CD14-positive monocyte (primary cell): ENCODE results near the gene SLC27A1. TPM values are rescaled to one million over a fixed set of nuclear protein-coding genes. Genes with fewer than 3 reads are reported as not detected.
A peak's percentile ranks its signal among the peaks of the same experiment; 100 is the strongest.

ENCODE experiments used
- DNase-seq, 3 donors: peaks; one replicate each; pipeline ENCODE4 v3.0.0-alpha.2; 2011 to 2022
- H2AFZ ChIP-seq: 2 replicates; pipeline ENCODE4 v1.6.0; 2012; ENCODE audit warnings: mild to moderate bottlenecking, low read depth, low read length, inconsistent platforms; ENCODE audit not compliant: insufficient read depth, poor library complexity, severe bottlenecking
- H3K27ac ChIP-seq, 2 donors: 1 replicate in 1 of 2; 2 replicates in 1 of 2; pipeline ENCODE4 v1.5.1; 2012 to 2013; ENCODE audit warnings: low read length in 2 of 2, control low read depth in 1 of 2, inconsistent platforms in 1 of 2, low read depth in 1 of 2, mild to moderate bottlenecking in 1 of 2
- H3K27me3 ChIP-seq, 2 donors: one replicate each; pipeline versions ENCODE4 v1.6.0 to v1.6.1; 2011 to 2013; ENCODE audit warnings: low read length in 2 of 2; ENCODE audit not compliant: control insufficient read depth in 2 of 2, insufficient read depth in 2 of 2
- H3K36me3 ChIP-seq, 2 donors: replicated peaks in 1 of 2; 1 replicate in 1 of 2; 2 replicates in 1 of 2; pipeline versions ENCODE4 v1.5.1 to v1.6.1; 2012 to 2013; ENCODE audit warnings: low read length in 2 of 2, control low read depth in 1 of 2, inconsistent platforms in 1 of 2, mild to moderate bottlenecking in 1 of 2; ENCODE audit not compliant: insufficient read depth in 2 of 2, control insufficient read depth in 1 of 2
- H3K4me1 ChIP-seq, 2 donors: 1 replicate in 1 of 2; 2 replicates in 1 of 2; pipeline versions ENCODE4 v1.5.1 to v1.6.1; 2012 to 2013; ENCODE audit warnings: low read length in 2 of 2, control low read depth in 1 of 2, inconsistent platforms in 1 of 2, mild to moderate bottlenecking in 1 of 2, moderate library complexity in 1 of 2; ENCODE audit not compliant: insufficient read depth in 2 of 2, control insufficient read depth in 1 of 2
- H3K4me2 ChIP-seq: replicated peaks from 2 replicates; pipeline ENCODE3; 2012; ENCODE audit warnings: low read length, moderate library complexity, mild to moderate bottlenecking; ENCODE audit not compliant: poor library complexity, severe bottlenecking; ENCODE audit errors: extremely low read depth
- H3K4me3 ChIP-seq, 3 experiments: fragments of 200-600 bp in 1 of 3; sonication (generic) in 1 of 3; replicated peaks in 1 of 3; 1 replicate in 2 of 3; 2 replicates in 1 of 3; pipeline ENCODE4 v1.5.1; 2011 to 2013; ENCODE audit warnings: low read length in 3 of 3, mild to moderate bottlenecking in 3 of 3, control low read depth in 2 of 3, low read depth in 2 of 3, inconsistent platforms in 1 of 3, moderate library complexity in 1 of 3
- H3K79me2 ChIP-seq: 2 replicates; pipeline ENCODE4 v1.6.0; 2012; ENCODE audit warnings: mild to moderate bottlenecking, control low read depth, inconsistent platforms, low read length, moderate library complexity; ENCODE audit not compliant: insufficient read depth
- H3K9ac ChIP-seq: 2 replicates; pipeline ENCODE4 v1.6.0; 2017; ENCODE audit warnings: low read length, mild to moderate bottlenecking; ENCODE audit not compliant: insufficient read depth, poor library complexity, severe bottlenecking
- H3K9me3 ChIP-seq, 2 donors: replicated peaks in 1 of 2; 1 replicate in 1 of 2; 2 replicates in 1 of 2; pipeline versions ENCODE4 v1.5.1 to v1.6.1; 2012 to 2013; ENCODE audit warnings: low read length in 2 of 2, control low read depth in 1 of 2; ENCODE audit not compliant: control insufficient read depth in 1 of 2, insufficient read depth in 1 of 2
- H4K20me1 ChIP-seq: 2 replicates; pipeline ENCODE4 v1.6.0; 2012; ENCODE audit warnings: mild to moderate bottlenecking, low read length, control low read depth, moderate library complexity; ENCODE audit not compliant: insufficient read depth
- H3K27ac Mint-ChIP-seq, 7 donors: one replicate each; pipeline ENCODE4 v1.8.0; 2020; ENCODE audit warnings: mild to moderate bottlenecking in 7 of 7, mixed read lengths in 7 of 7, moderate library complexity in 6 of 7, inconsistent platforms in 2 of 7
- H3K27me3 Mint-ChIP-seq, 3 donors: one replicate each; pipeline ENCODE4 v1.8.0; 2021 to 2022; ENCODE audit warnings: low read depth in 3 of 3, mild to moderate bottlenecking in 3 of 3, mixed read lengths in 3 of 3, moderate library complexity in 3 of 3, inconsistent platforms in 1 of 3
- H3K36me3 Mint-ChIP-seq, 2 donors: one replicate each; pipeline ENCODE4 v1.8.0; 2020; ENCODE audit warnings: mixed read lengths in 2 of 2, inconsistent platforms in 1 of 2, mild to moderate bottlenecking in 1 of 2
- H3K4me1 Mint-ChIP-seq: one replicate; pipeline ENCODE4 v1.8.0; 2020; ENCODE audit warnings: mild to moderate bottlenecking, mixed read lengths
- H3K4me3 Mint-ChIP-seq, 2 donors: one replicate each; pipeline ENCODE4 v1.8.0; 2020; ENCODE audit warnings: mild to moderate bottlenecking in 2 of 2, mixed read lengths in 2 of 2, moderate library complexity in 1 of 2
- H3K9me3 Mint-ChIP-seq, 7 donors: one replicate each; pipeline ENCODE4 v1.8.0; 2020 to 2022; ENCODE audit warnings: mixed read lengths in 7 of 7, mild to moderate bottlenecking in 6 of 7, moderate library complexity in 6 of 7, inconsistent platforms in 2 of 7
- WGBS: methylation state at CpG from one replicate; pipeline ENCODE4 v1.1.5; 2013; ENCODE audit warnings: missing lambda C conversion rate; ENCODE audit not compliant: insufficient coverage; 5-methylcytosine and 5-hydroxymethylcytosine counted together
- intact Hi-C, 2 donors: fragments of 100-400 bp; cut with micrococcal nuclease; formaldehyde crosslinking; loops; one replicate each; pipeline versions ENCODE4 v1.15.0 to v1.15.1; 2023
- polyA plus RNA-seq, 3 donors: library from polyadenylated mRNA; depleted of rRNA in 1 of 3; unstranded in 2 of 3; stranded (reverse) in 1 of 3; fragments of 300-500 nt in 2 of 3; fragments of >200 nt in 1 of 3; fragmentation: Illumina TruSeq in 2 of 3; gene quantifications; 1 replicate in 2 of 3; 2 replicates in 1 of 3; pipeline ENCODE4 v1.2.3, GENCODE V29; 2012 to 2021
- TF ChIP-seq, protein P1 (sequence below): fragments of 200-600 bp; IDR thresholded peaks from one replicate; pipeline ENCODE4 v1.8.0; 2022; ENCODE audit warnings: antibody characterized with exemption, mild to moderate bottlenecking

SLC27A1 gene
- polyA plus RNA-seq, 3 donors = 27.1 to 36.5 (median 27.6) TPM

DNA sequence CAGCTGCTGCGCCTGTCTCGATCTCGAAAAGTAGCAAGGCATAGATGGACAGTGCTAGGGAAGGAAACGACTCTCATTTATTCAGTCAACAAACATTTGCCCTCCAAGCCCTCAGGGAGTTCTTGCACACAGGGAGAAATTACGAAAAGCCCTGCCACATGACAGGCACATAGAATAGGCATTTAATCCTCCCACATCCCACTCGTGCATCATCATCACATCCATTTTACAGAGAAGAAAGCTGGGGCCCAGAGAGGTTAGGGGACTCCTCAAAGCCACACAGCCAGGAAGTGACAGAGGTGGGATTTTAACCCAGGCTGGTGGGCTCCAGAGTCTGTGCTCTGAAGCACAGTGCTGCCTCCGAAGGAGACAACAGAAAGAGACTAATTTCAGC, 33.5 kb upstream of the SLC27A1 start:
- H3K4me1 Mint-ChIP-seq = peaks cover 3% of the 10 kb centered on the region
- Histone ChIP-seq H3K9me3 (peaks cover 6 to 9% of the 10 kb centered on the region in 2 donors), H3K27ac (no peak overlapping the region), H3K79me2 (no peaks in the 10 kb centered on the region), H2AFZ (no peak overlapping the region), H3K4me2 (no peak overlapping the region), H3K4me3 (no peak overlapping the region), H3K4me1 (peaks cover 0 to 5% of the 10 kb centered on the region in 2 donors), H3K36me3 (no peaks in the 10 kb centered on the region), H4K20me1 (no peaks in the 10 kb centered on the region), H3K9ac (no peak overlapping the region), H3K27me3 (no peaks in the 10 kb centered on the region)
- peaks cover 0 to 6% (median 4%) of the 10 kb centered on the region in 3 donors for H3K27me3 Mint-ChIP-seq
- intact Hi-C loops = no loop called here
- 100% methylated on average over 1 of the region's 7 CpGs for WGBS
- TF ChIP-seq, protein P1, sequence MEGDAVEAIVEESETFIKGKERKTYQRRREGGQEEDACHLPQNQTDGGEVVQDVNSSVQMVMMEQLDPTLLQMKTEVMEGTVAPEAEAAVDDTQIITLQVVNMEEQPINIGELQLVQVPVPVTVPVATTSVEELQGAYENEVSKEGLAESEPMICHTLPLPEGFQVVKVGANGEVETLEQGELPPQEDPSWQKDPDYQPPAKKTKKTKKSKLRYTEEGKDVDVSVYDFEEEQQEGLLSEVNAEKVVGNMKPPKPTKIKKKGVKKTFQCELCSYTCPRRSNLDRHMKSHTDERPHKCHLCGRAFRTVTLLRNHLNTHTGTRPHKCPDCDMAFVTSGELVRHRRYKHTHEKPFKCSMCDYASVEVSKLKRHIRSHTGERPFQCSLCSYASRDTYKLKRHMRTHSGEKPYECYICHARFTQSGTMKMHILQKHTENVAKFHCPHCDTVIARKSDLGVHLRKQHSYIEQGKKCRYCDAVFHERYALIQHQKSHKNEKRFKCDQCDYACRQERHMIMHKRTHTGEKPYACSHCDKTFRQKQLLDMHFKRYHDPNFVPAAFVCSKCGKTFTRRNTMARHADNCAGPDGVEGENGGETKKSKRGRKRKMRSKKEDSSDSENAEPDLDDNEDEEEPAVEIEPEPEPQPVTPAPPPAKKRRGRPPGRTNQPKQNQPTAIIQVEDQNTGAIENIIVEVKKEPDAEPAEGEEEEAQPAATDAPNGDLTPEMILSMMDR = no peak
- H3K4me3 Mint-ChIP-seq = no peak overlapping the region
- peaks cover 0 to 2% of the 10 kb centered on the region in 2 donors for H3K36me3 Mint-ChIP-seq
- H3K9me3 Mint-ChIP-seq = peaks cover 4 to 13% (median 9%) of the 10 kb centered on the region in 7 donors
- peak overlapping the region in 1 of 7 donors; percentile 60 for H3K27ac Mint-ChIP-seq
- DNase-seq = no peak

GRCh38 chr19:17441241-17442021, 28.9 kb upstream of the SLC27A1 start:
- H3K27me3 ChIP-seq = no peaks in the 10 kb centered on the region
- H3K36me3 Mint-ChIP-seq = no peaks in the 10 kb centered on the region
- H3K4me1 Mint-ChIP-seq = no peaks in the 10 kb centered on the region
- H3K27ac Mint-ChIP-seq = no peak overlapping the region
- 40% methylated on average over 1 of the region's 8 CpGs for WGBS
- no peak overlapping the region for H3K27ac ChIP-seq
- intact Hi-C loops = no loop called here
- H3K4me3 ChIP-seq = no peak overlapping the region
- no peak overlapping the region for H3K4me2 ChIP-seq
- H3K9me3 Mint-ChIP-seq = peaks cover 2 to 7% (median 5%) of the 10 kb centered on the region in 7 donors
- no peaks in the 10 kb centered on the region for H3K79me2 ChIP-seq
- H3K27me3 Mint-ChIP-seq = peaks cover 0 to 7% (median 6%) of the 10 kb centered on the region in 3 donors
- no peak overlapping the region for H3K4me3 Mint-ChIP-seq
- no peaks in the 10 kb centered on the region for H3K4me1 ChIP-seq
- TF ChIP-seq, protein P1 = no peak
- no peaks in the 10 kb centered on the region for H4K20me1 ChIP-seq
- no peak overlapping the region for H2AFZ ChIP-seq
- H3K9ac ChIP-seq = no peak overlapping the region
- H3K36me3 ChIP-seq = no peaks in the 10 kb centered on the region
- peaks cover 3 to 6% of the 10 kb centered on the region in 2 donors for H3K9me3 ChIP-seq
- DNase-seq = no peak
